AG10803 (cell line): ENCODE results near the gene SRA1.
A peak's percentile ranks its signal among the peaks of the same experiment; 100 is the strongest.

ENCODE experiments used
- DNase-seq: peaks from one replicate; pipeline ENCODE4 v3.0.0; 2010; ENCODE audit warnings: low read depth
- H3K4me3 ChIP-seq: 2 replicates; pipeline ENCODE4 v1.5.1; 2011; ENCODE audit warnings: mild to moderate bottlenecking, low read length, control low read depth
- TF ChIP-seq, protein P1 (sequence below): conservative IDR thresholded peaks from 2 replicates; pipeline ENCODE4 v1.5.1; 2011; ENCODE audit warnings: mild to moderate bottlenecking, low read length, control low read depth, inconsistent platforms

Gene SRA1

DNA sequence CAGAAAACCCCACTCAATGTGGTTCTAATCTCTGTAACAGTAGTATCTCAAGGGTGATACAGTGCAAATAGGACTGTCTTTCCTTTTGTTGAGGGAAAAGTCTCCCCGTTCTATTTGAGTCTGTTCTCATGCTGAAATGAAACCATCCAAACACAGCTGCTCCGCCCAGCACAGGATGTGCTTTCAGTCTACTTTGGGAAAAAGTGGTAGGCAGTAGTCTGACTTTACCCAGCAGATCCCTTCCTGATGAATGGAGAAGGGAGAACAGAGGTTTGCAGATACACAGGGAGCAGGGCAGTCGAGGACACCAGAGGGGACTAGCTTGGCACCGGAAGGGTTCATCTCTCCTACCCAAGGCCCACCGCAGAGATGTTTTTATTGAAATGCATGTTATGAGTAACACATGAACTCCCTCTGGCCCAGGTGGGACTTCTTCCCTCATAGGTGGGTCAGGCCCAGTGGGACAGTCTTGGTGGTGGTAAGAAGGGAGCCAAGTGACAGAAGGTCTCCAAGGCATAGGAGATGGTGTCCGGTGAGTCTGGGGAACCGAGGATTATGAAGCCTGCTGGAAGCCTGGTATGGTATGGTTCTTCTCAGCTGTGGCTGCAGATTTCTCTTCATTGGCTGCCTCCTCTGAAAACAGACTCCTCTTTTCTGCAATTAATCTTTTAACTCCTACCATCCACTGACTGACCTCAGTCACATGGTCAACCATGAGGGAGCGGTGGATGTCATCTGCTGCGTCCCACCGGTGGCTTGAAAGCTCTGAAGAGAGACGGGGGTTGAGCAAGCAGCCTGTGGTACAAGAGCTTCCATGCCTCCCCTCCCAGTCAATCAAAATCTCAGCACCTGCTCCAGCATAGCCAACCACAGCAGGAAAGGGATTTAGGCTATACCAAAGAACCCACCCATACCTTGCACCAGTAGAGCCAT, 6.9 kb downstream of the SRA1 start:
- DNase-seq = no peak
- H3K4me3 ChIP-seq = no peak overlapping the region
- TF ChIP-seq, protein P1, sequence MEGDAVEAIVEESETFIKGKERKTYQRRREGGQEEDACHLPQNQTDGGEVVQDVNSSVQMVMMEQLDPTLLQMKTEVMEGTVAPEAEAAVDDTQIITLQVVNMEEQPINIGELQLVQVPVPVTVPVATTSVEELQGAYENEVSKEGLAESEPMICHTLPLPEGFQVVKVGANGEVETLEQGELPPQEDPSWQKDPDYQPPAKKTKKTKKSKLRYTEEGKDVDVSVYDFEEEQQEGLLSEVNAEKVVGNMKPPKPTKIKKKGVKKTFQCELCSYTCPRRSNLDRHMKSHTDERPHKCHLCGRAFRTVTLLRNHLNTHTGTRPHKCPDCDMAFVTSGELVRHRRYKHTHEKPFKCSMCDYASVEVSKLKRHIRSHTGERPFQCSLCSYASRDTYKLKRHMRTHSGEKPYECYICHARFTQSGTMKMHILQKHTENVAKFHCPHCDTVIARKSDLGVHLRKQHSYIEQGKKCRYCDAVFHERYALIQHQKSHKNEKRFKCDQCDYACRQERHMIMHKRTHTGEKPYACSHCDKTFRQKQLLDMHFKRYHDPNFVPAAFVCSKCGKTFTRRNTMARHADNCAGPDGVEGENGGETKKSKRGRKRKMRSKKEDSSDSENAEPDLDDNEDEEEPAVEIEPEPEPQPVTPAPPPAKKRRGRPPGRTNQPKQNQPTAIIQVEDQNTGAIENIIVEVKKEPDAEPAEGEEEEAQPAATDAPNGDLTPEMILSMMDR = no peak

DNA sequence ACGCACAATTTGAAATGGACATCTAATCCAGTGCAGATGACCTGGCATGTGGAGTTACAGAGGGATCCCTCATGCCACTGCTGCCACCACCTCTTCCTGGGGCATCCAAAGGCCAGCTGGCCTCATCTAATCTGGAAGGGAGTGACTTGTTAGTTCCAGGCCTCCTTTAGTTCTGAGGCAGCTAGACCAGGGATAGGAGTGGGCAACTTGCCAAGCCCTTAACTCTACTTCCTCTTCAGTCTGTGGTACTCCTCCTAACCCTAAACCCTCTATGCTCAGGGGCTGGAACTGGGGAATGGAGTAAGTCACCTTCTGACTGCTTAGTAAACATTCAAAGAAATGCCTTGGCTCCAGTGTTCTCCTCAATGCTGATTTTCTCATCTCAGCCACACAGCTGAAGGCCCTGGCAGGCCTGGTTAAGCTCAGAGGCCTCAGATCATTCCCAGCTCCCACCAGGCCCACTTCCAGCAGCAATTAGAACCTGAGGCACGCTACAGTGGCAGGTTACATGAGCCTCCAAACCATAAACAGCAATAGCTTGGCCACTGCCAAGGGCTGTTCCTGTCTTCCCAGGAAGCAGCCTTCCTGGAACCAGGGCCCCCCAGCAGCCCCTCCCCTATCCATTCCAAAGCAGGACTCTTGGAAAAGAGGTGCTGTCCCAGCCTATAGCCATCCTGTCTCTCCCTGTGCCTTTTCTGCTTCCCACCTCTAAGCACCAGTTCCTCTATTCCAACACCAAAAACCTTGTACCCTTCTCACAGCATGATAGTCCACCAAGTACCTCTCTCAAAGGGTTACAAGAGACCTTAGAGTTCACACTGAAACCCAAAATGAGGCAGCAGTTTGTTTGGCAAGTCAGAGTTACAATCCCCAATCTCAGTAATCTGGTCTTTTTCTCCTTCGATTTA, 7.8 kb downstream of the SRA1 start:
- peak; percentile 38 for DNase-seq
- TF ChIP-seq, protein P1 = no peak
- no peak overlapping the region for H3K4me3 ChIP-seq

DNA sequence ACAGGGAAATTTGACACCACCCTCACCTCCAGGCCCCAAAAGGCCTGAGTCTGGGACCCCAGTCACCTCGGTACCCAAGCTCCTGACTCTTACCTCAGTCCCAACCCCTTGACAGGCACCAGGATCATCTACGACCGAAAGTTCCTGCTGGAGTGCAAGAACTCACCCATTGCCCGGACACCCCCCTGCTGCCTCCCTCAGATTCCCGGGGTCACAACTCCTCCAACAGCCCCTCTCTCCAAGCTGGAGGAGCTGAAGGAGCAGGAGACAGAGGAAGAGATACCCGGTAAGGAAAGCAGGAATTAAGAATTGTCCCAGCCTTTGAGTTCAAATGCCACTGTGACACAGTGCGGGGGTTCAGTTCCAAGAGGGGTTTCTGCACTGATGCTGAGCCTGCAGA, 8.5 kb downstream of the SRA1 start:
- TF ChIP-seq, protein P1 = no peak

DNA sequence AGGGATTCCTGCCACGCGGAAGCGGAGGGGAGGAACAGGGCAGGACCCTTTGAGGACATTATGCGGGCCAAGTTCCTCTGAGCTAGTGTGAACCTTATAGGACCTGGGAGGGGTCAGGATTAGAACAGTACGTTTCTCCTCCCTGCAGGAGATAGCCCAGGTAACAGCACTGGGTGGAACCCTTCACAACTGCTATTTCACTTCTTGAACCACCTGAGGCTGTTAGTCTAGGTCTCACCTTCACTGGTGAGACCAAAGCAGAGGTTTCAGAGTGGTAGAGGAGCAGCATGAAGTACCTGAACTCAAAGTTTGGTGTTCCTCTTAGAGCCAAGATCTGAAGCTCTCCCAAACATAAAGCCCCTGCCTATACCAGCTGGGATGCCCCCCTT, 9.0 kb downstream of the SRA1 start:
- H3K4me3 ChIP-seq = peak overlapping the region; percentile 61
- TF ChIP-seq, protein P1 = no peak
- no peak for DNase-seq

More for the DNA sequence above, 8.5 kb downstream of the SRA1 start:
- no peak overlapping the region for H3K4me3 ChIP-seq
- no peak for DNase-seq

DNA sequence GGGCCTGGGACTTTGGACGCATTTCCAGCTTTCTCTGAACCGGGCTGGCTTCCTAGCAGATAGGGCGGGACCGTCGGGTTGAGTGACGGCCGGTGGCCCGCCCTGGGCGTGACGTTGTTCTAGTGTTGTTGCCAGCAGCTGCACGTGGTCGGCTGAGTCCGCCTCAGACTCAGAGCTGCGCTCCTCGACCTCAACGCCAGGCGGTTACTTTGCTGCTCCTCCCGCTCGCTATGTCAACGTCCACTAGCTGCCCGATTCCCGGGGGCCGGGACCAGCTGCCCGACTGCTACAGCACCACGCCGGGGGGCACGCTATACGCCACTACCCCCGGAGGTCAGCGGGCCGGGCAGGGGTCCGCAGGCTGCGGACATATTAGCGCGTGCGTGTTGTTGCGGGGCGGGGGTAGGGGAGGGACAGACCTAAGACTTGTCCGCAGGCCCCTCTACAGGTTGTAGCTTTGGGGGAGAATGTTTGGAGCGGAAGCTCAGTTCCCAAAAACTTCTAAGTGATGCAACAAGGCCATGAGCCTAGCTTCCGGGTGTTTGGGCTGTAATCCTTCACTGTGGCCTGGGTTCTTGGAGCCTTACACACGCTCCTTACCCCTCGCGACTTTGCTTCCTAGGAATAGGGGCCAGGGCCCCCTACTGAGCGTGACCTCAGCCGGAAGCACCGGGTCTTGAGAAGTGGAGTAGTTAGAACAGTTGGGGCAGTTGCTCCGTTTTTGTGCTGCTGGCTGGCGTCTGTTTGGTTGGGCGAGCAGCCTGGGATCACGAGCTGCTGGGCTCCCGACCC, 9.6 kb downstream of the SRA1 start, which contains the start of gene EIF4EBP3:
Gene EIF4EBP3, plus strand, starts transcription at position 155 of the 792 bp plus-strand sequence. Its CDS starts 76 bp downstream, at position 231.
- TF ChIP-seq, protein P1 = peak; percentile 61
- DNase-seq = peak; percentile 95
- peak within 1 kb of the TSS; percentile 61 for H3K4me3 ChIP-seq

DNA sequence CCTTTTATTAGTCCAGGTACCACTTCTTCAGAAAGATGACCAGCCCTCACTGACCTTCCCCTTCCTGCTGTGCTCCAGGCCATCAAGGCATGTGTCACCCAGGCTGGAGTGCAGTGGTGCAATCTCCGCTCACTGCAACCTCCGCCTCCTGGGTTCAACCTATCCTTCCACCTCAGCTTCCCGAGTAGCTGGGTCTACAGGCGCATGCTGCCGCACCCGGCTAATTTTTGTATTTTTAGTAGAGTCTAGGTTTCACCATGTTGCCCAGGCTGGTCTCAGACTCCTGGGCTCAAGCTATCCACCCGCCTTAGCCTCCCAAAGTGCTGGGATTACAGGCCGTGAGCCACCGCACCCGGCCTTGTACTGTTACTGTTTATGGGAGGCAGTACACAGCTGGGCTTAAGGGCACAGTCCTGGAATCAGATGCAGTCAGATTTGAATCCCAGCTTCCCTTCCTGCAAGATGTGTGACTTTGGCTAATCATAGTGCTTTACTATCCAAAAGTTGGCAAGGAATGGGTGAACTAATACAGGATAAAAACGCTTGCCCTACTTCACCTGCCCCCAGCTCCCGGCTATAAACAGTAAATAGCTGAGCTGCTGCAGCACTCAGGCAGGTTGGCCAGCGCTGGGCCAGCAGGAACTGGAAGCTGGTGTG, 10.3 kb downstream of the SRA1 start:
- DNase-seq = no peak
- TF ChIP-seq, protein P1 = no peak
- H3K4me3 ChIP-seq = peak overlapping the region; percentile 27
